Measurements from ENCODE around the gene ADAMTS12. TPM values are rescaled to one million over a fixed set of nuclear protein-coding genes. Genes with fewer than 3 reads are reported as not detected.

The ADAMTS12 gene
- total and polyA plus RNA-seq, 2 donors (not counting 1 experiment from before 2014, with no cell fraction given): 10.7 to 44.8 TPM

DNA sequence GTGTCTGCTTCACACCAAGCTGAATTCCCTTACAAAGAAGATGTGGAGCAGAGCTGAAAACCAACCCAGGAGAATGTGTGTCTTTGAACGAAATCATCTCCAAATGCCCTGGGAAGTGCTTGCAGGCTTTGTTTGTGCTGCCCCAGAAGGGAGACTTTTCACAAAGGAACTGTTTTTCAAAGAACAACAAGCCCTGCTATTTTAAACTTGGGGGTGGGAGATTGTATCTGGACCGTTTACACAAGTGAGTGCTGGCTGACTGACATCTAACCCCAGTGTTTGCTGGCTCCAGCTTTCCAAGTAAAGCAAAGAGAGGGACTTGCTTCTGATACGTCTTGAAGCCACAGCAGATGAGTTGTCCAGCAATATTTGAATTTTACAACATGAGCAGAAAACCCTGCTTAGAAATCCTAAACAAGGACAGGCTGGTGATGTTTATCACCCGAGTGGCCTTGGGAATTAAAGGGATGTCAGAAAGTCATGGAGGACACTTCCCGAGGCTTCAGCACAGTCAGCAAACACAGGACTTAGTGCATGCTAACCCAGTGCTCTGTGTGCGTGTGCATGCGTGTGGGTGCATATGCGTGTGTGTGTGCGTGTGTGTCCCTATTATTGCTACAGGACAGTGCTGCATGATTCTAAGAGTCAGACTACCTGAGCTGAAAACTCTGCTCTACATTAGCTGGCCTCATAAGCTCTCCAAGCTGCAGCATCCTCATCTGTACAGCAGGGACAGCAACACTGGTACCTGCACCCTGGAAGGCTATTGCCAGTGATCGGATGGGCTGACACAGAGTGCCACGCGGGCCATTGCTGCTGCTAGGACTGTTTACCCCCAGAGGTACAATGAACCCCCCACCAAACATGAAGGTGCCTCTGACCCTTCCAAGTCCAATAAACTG is 1.4 kb downstream of the ADAMTS12 start:
- Histone ChIP-seq H3K36me3 (ENCODE audit: control insufficient read depth, insufficient read depth, low read length) (no peaks in the 10 kb centered on the region), H3K27ac (ENCODE audit: insufficient read depth, low read length) (peak overlapping the region; percentile 54), H3K4me1 (ENCODE audit: control insufficient read depth, extremely low read depth, insufficient read depth, low read length) (peaks cover 11% of the 10 kb centered on the region), H3K9me3 (ENCODE audit: control insufficient read depth, insufficient read depth, low read depth, low read length) (no peaks in the 10 kb centered on the region), H4K20me1 (ENCODE audit: control insufficient read depth, extremely low read depth, insufficient read depth, low read length) (no peaks in the 10 kb centered on the region), H3K4me3 (replicated peaks in 1 of 4; ENCODE audit: control extremely low read depth in 1 of 4, insufficient read depth in 1 of 4, low read depth in 3 of 4, low read length in 4 of 4) (peak overlapping the region; percentile 59 to 85 (median 72)), H3K27me3 (ENCODE audit: control insufficient read depth, insufficient read depth, low read length) (no peaks in the 10 kb centered on the region), H3K9ac (ENCODE audit: insufficient read depth, low read length) (peak overlapping the region; percentile 13), H3K79me2 (ENCODE audit: control insufficient read depth, insufficient read depth, low read length) (peaks cover 33% of the 10 kb centered on the region), H3K4me2 (ENCODE audit: extremely low read depth, insufficient read depth, low read length) (peak overlapping the region; percentile 82), H2AFZ (ENCODE audit: low read length) (no peak overlapping the region)
- TF ChIP-seq, protein P1, sequence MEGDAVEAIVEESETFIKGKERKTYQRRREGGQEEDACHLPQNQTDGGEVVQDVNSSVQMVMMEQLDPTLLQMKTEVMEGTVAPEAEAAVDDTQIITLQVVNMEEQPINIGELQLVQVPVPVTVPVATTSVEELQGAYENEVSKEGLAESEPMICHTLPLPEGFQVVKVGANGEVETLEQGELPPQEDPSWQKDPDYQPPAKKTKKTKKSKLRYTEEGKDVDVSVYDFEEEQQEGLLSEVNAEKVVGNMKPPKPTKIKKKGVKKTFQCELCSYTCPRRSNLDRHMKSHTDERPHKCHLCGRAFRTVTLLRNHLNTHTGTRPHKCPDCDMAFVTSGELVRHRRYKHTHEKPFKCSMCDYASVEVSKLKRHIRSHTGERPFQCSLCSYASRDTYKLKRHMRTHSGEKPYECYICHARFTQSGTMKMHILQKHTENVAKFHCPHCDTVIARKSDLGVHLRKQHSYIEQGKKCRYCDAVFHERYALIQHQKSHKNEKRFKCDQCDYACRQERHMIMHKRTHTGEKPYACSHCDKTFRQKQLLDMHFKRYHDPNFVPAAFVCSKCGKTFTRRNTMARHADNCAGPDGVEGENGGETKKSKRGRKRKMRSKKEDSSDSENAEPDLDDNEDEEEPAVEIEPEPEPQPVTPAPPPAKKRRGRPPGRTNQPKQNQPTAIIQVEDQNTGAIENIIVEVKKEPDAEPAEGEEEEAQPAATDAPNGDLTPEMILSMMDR (conservative IDR thresholded peaks at IDR 0.05 in 1 of 2, IDR thresholded peaks at IDR 0.05 in 1 of 2; ENCODE audit: low read depth in 1 of 2, low read length in 2 of 2): peak; percentile 25 to 51
- TF ChIP-seq EZH2 (IDR thresholded peaks at IDR 0.05; ENCODE audit: low read length, missing control alignments): no peak
- peak; percentile 47 to 58 for DNase-seq (ENCODE audit: low read depth in 2 of 2)

DNA sequence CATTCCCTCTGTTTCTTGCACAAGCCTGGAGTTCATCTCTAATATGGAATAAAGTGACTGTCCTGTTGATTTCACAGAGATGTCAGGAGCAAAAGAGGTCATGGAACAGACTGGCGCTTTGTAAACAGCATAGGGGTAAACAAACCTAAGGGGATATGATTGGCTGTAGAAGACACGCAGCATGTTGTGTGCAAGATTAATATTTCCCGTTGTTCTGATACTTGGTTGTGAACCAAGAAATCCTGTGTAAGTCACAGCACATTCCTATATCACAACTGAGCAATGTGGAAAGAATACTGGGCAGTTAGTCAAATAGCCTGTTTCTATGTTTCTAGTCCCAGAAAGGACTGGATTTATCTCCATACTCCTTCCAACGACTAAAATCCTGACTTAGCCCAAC is 3.2 kb downstream of the ADAMTS12 start:
- H2AFZ ChIP-seq (ENCODE audit: low read length): no peak overlapping the region
- no peak overlapping the region for H3K9ac ChIP-seq (ENCODE audit: insufficient read depth, low read length)
- H3K36me3 ChIP-seq (ENCODE audit: control insufficient read depth, insufficient read depth, low read length): no peaks in the 10 kb centered on the region
- H3K4me2 ChIP-seq (ENCODE audit: extremely low read depth, insufficient read depth, low read length): peak overlapping the region; percentile 82
- TF ChIP-seq, protein P1 (conservative IDR thresholded peaks at IDR 0.05 in 1 of 2, IDR thresholded peaks at IDR 0.05 in 1 of 2; ENCODE audit: low read depth in 1 of 2, low read length in 2 of 2): no peak
- TF ChIP-seq EZH2 (IDR thresholded peaks at IDR 0.05; ENCODE audit: low read length, missing control alignments): no peak
- H3K27me3 ChIP-seq (ENCODE audit: control insufficient read depth, insufficient read depth, low read length): no peaks in the 10 kb centered on the region
- H3K4me1 ChIP-seq (ENCODE audit: control insufficient read depth, extremely low read depth, insufficient read depth, low read length): peaks cover 11% of the 10 kb centered on the region
- no peaks in the 10 kb centered on the region for H4K20me1 ChIP-seq (ENCODE audit: control insufficient read depth, extremely low read depth, insufficient read depth, low read length)
- H3K9me3 ChIP-seq (ENCODE audit: control insufficient read depth, insufficient read depth, low read depth, low read length): no peaks in the 10 kb centered on the region
- no peak overlapping the region for H3K27ac ChIP-seq (ENCODE audit: insufficient read depth, low read length)
- H3K4me3 ChIP-seq (replicated peaks in 1 of 4; ENCODE audit: control extremely low read depth in 1 of 4, insufficient read depth in 1 of 4, low read depth in 3 of 4, low read length in 4 of 4): peak overlapping the region; percentile 4 to 67 (median 39)
- peak; percentile 60 to 83 for DNase-seq (ENCODE audit: low read depth in 2 of 2)
- peaks cover 42% of the 10 kb centered on the region for H3K79me2 ChIP-seq (ENCODE audit: control insufficient read depth, insufficient read depth, low read length)

DNA sequence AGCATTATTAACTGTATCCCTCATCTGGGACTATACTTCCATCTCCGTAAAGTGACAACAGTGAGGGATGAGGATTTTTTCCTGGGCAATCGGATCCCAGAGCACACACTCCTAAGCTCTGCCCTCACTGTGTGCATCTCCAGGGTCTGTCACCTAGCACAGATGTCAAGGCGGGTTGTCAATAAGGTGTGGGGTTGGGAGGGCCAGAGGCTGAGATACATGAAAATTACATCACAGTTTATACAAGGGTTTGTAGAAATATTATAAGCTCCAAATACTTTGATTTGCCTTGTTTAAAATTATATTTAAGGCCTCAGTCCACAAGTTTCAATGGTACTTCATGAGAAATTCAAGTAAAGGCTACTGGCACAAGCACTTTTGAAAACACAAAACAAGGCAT is 4.5 kb downstream of the ADAMTS12 start:
- TF ChIP-seq, protein P1 (conservative IDR thresholded peaks at IDR 0.05 in 1 of 2, IDR thresholded peaks at IDR 0.05 in 1 of 2; ENCODE audit: low read depth in 1 of 2, low read length in 2 of 2): no peak
- no peak for TF ChIP-seq EZH2 (IDR thresholded peaks at IDR 0.05; ENCODE audit: low read length, missing control alignments)
- no peak overlapping the region for H3K9ac ChIP-seq (ENCODE audit: insufficient read depth, low read length)
- no peak overlapping the region for H3K27ac ChIP-seq (ENCODE audit: insufficient read depth, low read length)
- no peak for DNase-seq (ENCODE audit: low read depth in 2 of 2)
- no peaks in the 10 kb centered on the region for H4K20me1 ChIP-seq (ENCODE audit: control insufficient read depth, extremely low read depth, insufficient read depth, low read length)
- no peak overlapping the region for H3K4me2 ChIP-seq (ENCODE audit: extremely low read depth, insufficient read depth, low read length)
- H3K36me3 ChIP-seq (ENCODE audit: control insufficient read depth, insufficient read depth, low read length): no peaks in the 10 kb centered on the region
- peaks cover 44% of the 10 kb centered on the region for H3K79me2 ChIP-seq (ENCODE audit: control insufficient read depth, insufficient read depth, low read length)
- no peaks in the 10 kb centered on the region for H3K27me3 ChIP-seq (ENCODE audit: control insufficient read depth, insufficient read depth, low read length)
- H3K9me3 ChIP-seq (ENCODE audit: control insufficient read depth, insufficient read depth, low read depth, low read length): no peaks in the 10 kb centered on the region
- H3K4me3 ChIP-seq (replicated peaks in 1 of 4; ENCODE audit: control extremely low read depth in 1 of 4, insufficient read depth in 1 of 4, low read depth in 3 of 4, low read length in 4 of 4): no peak overlapping the region
- H2AFZ ChIP-seq (ENCODE audit: low read length): no peak overlapping the region
- peaks cover 5% of the 10 kb centered on the region for H3K4me1 ChIP-seq (ENCODE audit: control insufficient read depth, extremely low read depth, insufficient read depth, low read length)
